Neural cell (in vitro differentiated cells): Measurements from ENCODE around the gene REXO1. TPM values are rescaled to one million over a fixed set of nuclear protein-coding genes. Genes with fewer than 3 reads are reported as not detected.

ENCODE experiments used
- H2AFZ ChIP-seq: fragments of 200-600, 300-800 bp; sonication (generic), shearing (Covaris generic); 2 replicates; pipeline ENCODE4 v1.6.0; 2014; ENCODE audit warnings: low read depth, mild to moderate bottlenecking, antibody characterized with exemption, low read length, moderate library complexity
- H3F3A ChIP-seq: fragments of 200-600 bp; shearing (Covaris generic); 2 replicates; pipeline ENCODE4 v1.6.1; 2016; ENCODE audit warnings: mild to moderate bottlenecking, moderate library complexity, mixed read lengths, antibody characterized with exemption, low read length; ENCODE audit not compliant: insufficient read depth, poor library complexity, severe bottlenecking
- H3K27ac ChIP-seq: fragments of 200-600, 300-800 bp; sonication (generic), shearing (Covaris generic); 2 replicates; pipeline ENCODE4 v1.5.1; 2014; ENCODE audit warnings: mild to moderate bottlenecking, low read length, moderate library complexity
- H3K27me3 ChIP-seq: fragments of 300-800, 200-600 bp; sonication (generic), shearing (Covaris generic); 2 replicates; pipeline ENCODE4 v1.6.0; 2014; ENCODE audit warnings: mild to moderate bottlenecking, low read depth, low read length, moderate library complexity; ENCODE audit not compliant: insufficient read depth
- H3K36me3 ChIP-seq: fragments of 300-800, 200-600 bp; sonication (generic), shearing (Covaris generic); 2 replicates; pipeline ENCODE4 v1.5.1; 2014; ENCODE audit warnings: mild to moderate bottlenecking, antibody characterized with exemption, low read length, moderate library complexity; ENCODE audit not compliant: insufficient read depth
- H3K4me2 ChIP-seq: fragments of 300-800, 200-600 bp; sonication (generic), shearing (Covaris generic); 2 replicates; pipeline ENCODE4 v1.6.0; 2014; ENCODE audit warnings: mild to moderate bottlenecking, low read length
- H3K4me3 ChIP-seq: fragments of 300-800, 200-600 bp; sonication (generic), shearing (Covaris generic); 2 replicates; pipeline ENCODE4 v1.5.1; 2014; ENCODE audit warnings: mild to moderate bottlenecking, low read length, moderate library complexity
- H3K79me2 ChIP-seq: fragments of 200-600 bp; shearing (Covaris generic); replicated peaks from 2 replicates; pipeline ENCODE4 v1.6.0; 2014; ENCODE audit warnings: mild to moderate bottlenecking, low read length, moderate library complexity; ENCODE audit not compliant: insufficient read depth
- H3K9ac ChIP-seq: fragments of 300-800, 200-600 bp; sonication (generic), shearing (Covaris generic); 2 replicates; pipeline ENCODE4 v1.6.1; 2016; ENCODE audit warnings: mild to moderate bottlenecking, low read length, mixed read lengths
- H3K9me2 ChIP-seq: fragments of 200-600 bp; shearing (Covaris generic); 2 replicates; pipeline ENCODE4 v1.6.1; 2016; ENCODE audit warnings: mild to moderate bottlenecking, low read length, mixed read lengths; ENCODE audit not compliant: insufficient read depth
- H3K9me3 ChIP-seq: fragments of 200-600, 300-800 bp; sonication (generic), shearing (Covaris generic); 2 replicates; pipeline ENCODE4 v1.6.1; 2016; ENCODE audit warnings: mild to moderate bottlenecking, mixed run types, low read length, moderate library complexity, mixed read lengths
- H4K20me1 ChIP-seq: fragments of 200-600 bp; shearing (Covaris generic); 2 replicates; pipeline ENCODE4 v1.6.1; 2016; ENCODE audit warnings: mild to moderate bottlenecking, mixed run types; ENCODE audit not compliant: insufficient read depth
- EP300 ChIP-seq: fragments of 450-650 bp; conservative IDR thresholded peaks from 2 replicates; pipeline ENCODE4 v1.6.1; 2014; ENCODE audit warnings: antibody characterized with exemption, mild to moderate bottlenecking, moderate library complexity; ENCODE audit not compliant: poor library complexity, severe bottlenecking
- EZH2 ChIP-seq: fragments of 200-600, 300-800 bp; shearing (Covaris generic), sonication (generic); IDR thresholded peaks from 2 replicates; pipeline ENCODE4 v1.6.1; 2014; ENCODE audit warnings: antibody characterized with exemption, low read length, borderline replicate concordance, mild to moderate bottlenecking; ENCODE audit not compliant: insufficient read depth, poor library complexity, severe bottlenecking
- MXI1 ChIP-seq: fragments of 450-650 bp; conservative IDR thresholded peaks from 2 replicates; pipeline ENCODE4 v1.6.1; 2014; ENCODE audit warnings: antibody characterized with exemption, mild to moderate bottlenecking; ENCODE audit not compliant: poor library complexity, severe bottlenecking
- POLR2AphosphoS5 ChIP-seq: IDR thresholded peaks from 2 replicates; pipeline ENCODE4 v1.6.1; 2012
- RAD21 ChIP-seq: fragments of 450-650 bp; conservative IDR thresholded peaks from 2 replicates; pipeline ENCODE4 v1.6.1; 2014; ENCODE audit warnings: antibody characterized with exemption, mild to moderate bottlenecking, moderate library complexity
- REST ChIP-seq: IDR thresholded peaks from 2 replicates; pipeline ENCODE4 v1.6.1; 2012; ENCODE audit warnings: borderline replicate concordance
- SMC3 ChIP-seq: fragments of 450-650 bp; conservative IDR thresholded peaks from 2 replicates; pipeline ENCODE4 v1.6.1; 2014; ENCODE audit warnings: antibody characterized with exemption, mild to moderate bottlenecking, moderate library complexity; ENCODE audit not compliant: poor library complexity
- TAF1 ChIP-seq: IDR thresholded peaks from 2 replicates; pipeline ENCODE4 v1.6.1; 2012; ENCODE audit warnings: low read depth
- polyA plus RNA-seq: library from polyadenylated mRNA; depleted of rRNA; stranded (reverse); fragments of >200 nt; gene quantifications from 2 replicates; pipeline ENCODE4 v1.2.3, GENCODE V29; 2014
- TF ChIP-seq, protein P1 (sequence below): fragments of 450-650 bp; IDR thresholded peaks from 2 replicates; pipeline ENCODE4 v1.5.1; 2014; ENCODE audit warnings: antibody characterized with exemption, mild to moderate bottlenecking, moderate library complexity; ENCODE audit not compliant: poor library complexity, severe bottlenecking

Gene REXO1
- polyA plus RNA-seq, 1 donor from 2014 or later = 9.2 TPM

DNA sequence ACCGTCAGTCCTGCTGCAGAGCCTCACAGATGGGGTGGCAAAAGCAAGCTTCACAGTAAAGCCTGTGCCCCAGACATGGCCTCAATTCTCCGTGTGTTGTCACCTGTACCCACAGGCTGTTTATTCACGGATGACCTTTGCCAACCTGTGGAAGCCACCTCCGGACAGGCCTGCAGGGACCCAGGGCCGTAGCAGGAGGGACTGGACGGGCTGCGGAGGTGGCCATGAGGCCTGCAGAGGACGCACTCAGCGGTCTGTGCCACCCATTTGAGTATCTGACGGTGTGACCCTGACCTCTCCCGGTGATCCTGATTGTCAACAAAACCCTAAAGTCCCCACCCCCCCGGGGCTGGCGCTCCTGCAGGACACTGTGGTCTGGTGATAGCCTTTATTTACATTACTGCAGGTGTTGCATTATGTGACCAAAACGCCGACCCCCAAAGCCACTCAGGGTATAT lies 22.9 kb upstream of the REXO1 start:
- H3K9me2 ChIP-seq = no peaks in the 10 kb centered on the region
- no peaks in the 10 kb centered on the region for H3K9me3 ChIP-seq
- H2AFZ ChIP-seq = no peak overlapping the region
- H4K20me1 ChIP-seq = peaks cover 4% of the 10 kb centered on the region
- H3K4me2 ChIP-seq = no peak overlapping the region
- no peaks in the 10 kb centered on the region for H3K36me3 ChIP-seq
- peaks cover 17% of the 10 kb centered on the region for H3K79me2 ChIP-seq
- no peaks in the 10 kb centered on the region for H3K27me3 ChIP-seq
- H3F3A ChIP-seq = no peaks in the 10 kb centered on the region
- no peak overlapping the region for H3K9ac ChIP-seq
- TF ChIP-seq MXI1 (no peak), EZH2 (no peak), TAF1 (no peak), EP300 (no peak), POLR2AphosphoS5 (no peak), SMC3 (no peak), REST (no peak), RAD21 (no peak)
- TF ChIP-seq, protein P1, sequence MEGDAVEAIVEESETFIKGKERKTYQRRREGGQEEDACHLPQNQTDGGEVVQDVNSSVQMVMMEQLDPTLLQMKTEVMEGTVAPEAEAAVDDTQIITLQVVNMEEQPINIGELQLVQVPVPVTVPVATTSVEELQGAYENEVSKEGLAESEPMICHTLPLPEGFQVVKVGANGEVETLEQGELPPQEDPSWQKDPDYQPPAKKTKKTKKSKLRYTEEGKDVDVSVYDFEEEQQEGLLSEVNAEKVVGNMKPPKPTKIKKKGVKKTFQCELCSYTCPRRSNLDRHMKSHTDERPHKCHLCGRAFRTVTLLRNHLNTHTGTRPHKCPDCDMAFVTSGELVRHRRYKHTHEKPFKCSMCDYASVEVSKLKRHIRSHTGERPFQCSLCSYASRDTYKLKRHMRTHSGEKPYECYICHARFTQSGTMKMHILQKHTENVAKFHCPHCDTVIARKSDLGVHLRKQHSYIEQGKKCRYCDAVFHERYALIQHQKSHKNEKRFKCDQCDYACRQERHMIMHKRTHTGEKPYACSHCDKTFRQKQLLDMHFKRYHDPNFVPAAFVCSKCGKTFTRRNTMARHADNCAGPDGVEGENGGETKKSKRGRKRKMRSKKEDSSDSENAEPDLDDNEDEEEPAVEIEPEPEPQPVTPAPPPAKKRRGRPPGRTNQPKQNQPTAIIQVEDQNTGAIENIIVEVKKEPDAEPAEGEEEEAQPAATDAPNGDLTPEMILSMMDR = no peak
- H3K27ac ChIP-seq = no peak overlapping the region
- H3K4me3 ChIP-seq = no peak overlapping the region

GRCh38 chr19:1868971-1869370 lies 20.7 kb upstream of the REXO1 start:
- TF ChIP-seq RAD21 (no peak), EZH2 (no peak), POLR2AphosphoS5 (no peak), MXI1 (no peak), REST (no peak), SMC3 (no peak), TAF1 (no peak), EP300 (no peak)
- TF ChIP-seq, protein P1 = no peak
- H2AFZ ChIP-seq = no peak overlapping the region
- no peaks in the 10 kb centered on the region for H3K27me3 ChIP-seq
- H3K9ac ChIP-seq = no peak overlapping the region
- H3K4me3 ChIP-seq = no peak overlapping the region
- H3K9me2 ChIP-seq = no peaks in the 10 kb centered on the region
- peaks cover 6% of the 10 kb centered on the region for H3K79me2 ChIP-seq
- no peaks in the 10 kb centered on the region for H3F3A ChIP-seq
- no peak overlapping the region for H3K4me2 ChIP-seq
- no peak overlapping the region for H3K27ac ChIP-seq
- H3K9me3 ChIP-seq = no peaks in the 10 kb centered on the region
- H4K20me1 ChIP-seq = peaks cover 4% of the 10 kb centered on the region
- no peaks in the 10 kb centered on the region for H3K36me3 ChIP-seq
